Measurements from ENCODE around the gene GALNT7.
A peak's percentile ranks its signal among the peaks of the same experiment; 100 is the strongest.

GALNT7 gene

DNA sequence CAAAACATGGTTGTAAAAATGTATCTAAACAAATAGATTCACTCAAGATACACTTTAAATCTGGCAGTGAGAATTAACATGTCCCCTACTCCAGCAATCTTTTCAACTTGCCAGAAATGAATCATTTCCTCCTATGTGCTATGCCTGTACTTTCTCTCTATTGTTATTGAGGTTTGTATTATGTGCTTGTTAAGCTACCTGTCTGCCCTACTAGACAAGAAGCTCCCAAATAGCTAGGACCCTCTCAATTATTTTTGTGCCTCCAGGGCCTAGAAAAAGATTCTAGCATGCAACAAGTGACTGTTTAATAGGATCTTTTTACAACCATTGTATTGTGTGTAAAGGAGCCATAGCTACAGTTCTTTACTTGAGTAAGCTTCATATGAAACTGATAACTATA is 198.7 kb downstream of the GALNT7 start:
- DNase-seq (ENCODE audit: low read depth): no peak
- TF ChIP-seq, protein P1, sequence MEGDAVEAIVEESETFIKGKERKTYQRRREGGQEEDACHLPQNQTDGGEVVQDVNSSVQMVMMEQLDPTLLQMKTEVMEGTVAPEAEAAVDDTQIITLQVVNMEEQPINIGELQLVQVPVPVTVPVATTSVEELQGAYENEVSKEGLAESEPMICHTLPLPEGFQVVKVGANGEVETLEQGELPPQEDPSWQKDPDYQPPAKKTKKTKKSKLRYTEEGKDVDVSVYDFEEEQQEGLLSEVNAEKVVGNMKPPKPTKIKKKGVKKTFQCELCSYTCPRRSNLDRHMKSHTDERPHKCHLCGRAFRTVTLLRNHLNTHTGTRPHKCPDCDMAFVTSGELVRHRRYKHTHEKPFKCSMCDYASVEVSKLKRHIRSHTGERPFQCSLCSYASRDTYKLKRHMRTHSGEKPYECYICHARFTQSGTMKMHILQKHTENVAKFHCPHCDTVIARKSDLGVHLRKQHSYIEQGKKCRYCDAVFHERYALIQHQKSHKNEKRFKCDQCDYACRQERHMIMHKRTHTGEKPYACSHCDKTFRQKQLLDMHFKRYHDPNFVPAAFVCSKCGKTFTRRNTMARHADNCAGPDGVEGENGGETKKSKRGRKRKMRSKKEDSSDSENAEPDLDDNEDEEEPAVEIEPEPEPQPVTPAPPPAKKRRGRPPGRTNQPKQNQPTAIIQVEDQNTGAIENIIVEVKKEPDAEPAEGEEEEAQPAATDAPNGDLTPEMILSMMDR (IDR thresholded peaks at IDR 0.05; ENCODE audit: low read depth, low read length, missing control alignments): no peak
- no peak overlapping the region for H3K4me3 ChIP-seq (ENCODE audit: low read depth, low read length)
- in situ Hi-C loops (cut with HindIII; ENCODE audit: low sequenced_read_pairs): no loop called here

DNA sequence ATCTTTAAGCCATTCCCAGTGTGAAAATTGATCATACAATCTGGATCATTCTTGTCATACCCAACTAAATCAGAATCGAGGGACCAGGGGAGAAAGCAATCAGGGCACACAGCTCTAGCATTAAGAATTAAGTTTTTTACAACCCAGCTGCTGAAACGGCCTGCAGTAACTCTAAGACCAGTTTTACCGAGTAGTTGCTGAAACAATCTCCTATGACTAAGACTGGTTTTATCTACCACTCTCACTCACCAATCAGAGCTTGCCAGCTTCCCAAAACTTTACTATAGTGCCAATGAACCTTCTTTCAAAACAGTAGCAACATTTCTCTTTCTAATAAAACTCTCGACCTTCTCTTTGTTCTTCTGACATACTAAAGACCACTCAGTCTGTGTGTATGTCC is 199.3 kb downstream of the GALNT7 start:
- H3K4me3 ChIP-seq (ENCODE audit: low read depth, low read length): peak overlapping the region; percentile 25
- in situ Hi-C loops (cut with HindIII; ENCODE audit: low sequenced_read_pairs): no loop called here
- TF ChIP-seq, protein P1 (IDR thresholded peaks at IDR 0.05; ENCODE audit: low read depth, low read length, missing control alignments): no peak
- no peak for DNase-seq (ENCODE audit: low read depth)

DNA sequence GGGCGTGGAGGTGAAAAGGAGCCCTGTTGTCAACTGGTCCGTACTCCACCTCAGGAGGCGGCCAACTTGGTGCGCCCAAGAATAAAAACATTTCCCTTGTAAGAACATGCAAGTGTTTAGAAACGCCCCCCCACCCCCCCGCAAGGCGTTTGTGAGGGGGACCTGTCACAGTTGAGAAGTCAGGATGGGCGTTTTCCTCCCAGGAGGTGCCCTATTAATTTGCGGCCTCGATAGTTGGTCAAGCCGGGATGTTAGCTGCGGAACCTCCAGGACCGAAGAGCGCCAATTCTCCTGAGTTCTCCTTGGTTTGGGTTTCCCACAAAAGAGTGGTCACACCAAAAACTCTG is 201.5 kb downstream of the GALNT7 start:
- H3K4me3 ChIP-seq (ENCODE audit: low read depth, low read length): peak overlapping the region; percentile 95
- TF ChIP-seq, protein P1 (IDR thresholded peaks at IDR 0.05; ENCODE audit: low read depth, low read length, missing control alignments): no peak
- in situ Hi-C loops (cut with HindIII; ENCODE audit: low sequenced_read_pairs): no loop called here
- no peak for DNase-seq (ENCODE audit: low read depth)

DNA sequence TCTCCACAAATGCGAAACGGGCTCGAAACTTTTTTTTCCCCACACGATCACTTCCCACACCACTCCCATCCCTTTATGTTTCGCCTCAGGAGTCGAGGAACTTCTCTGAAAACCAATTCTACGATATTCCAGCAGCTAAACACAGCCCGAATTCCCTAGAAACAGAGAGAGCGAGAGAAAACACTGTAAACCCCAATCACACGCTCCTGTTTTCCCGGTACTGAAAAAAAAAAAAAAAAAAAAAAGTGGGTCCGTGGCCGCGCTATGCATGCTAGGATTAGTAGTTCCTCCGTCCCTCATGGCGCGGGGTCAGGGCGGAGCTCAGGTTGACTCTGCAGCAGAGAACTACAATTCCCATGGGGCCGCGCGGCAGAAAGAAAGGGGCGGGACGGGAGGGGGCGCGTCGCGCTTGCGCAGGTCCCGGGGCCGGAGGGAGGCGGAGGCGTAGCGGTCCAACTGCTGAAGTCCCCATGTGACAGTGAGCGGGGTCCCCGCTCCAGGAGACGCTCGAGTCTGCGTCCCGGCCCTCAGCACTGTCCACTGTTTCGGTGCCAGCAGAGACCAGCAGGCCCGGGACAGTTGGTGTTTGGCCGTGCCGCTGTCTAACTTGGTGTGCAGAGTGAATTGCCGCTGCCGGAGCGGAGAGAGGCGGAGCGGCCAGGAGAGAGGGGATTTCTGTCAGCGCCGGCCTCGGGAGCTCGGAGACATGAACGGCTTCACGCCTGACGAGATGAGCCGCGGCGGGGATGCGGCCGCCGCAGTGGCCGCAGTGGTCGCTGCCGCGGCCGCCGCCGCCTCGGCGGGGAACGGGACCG is 202.1 kb downstream of the GALNT7 start, which contains the start of gene SAP30:
SAP30 (plus strand) TSS at position 478 of the 815 bp plus-strand sequence; CDS start at position 707, 229 bp downstream.
- in situ Hi-C loops (cut with HindIII; ENCODE audit: low sequenced_read_pairs): no loop called here
- DNase-seq (ENCODE audit: low read depth): peak; percentile 95
- TF ChIP-seq, protein P1 (IDR thresholded peaks at IDR 0.05; ENCODE audit: low read depth, low read length, missing control alignments): no peak
- peak within 1 kb of the TSS; percentile 95 for H3K4me3 ChIP-seq (ENCODE audit: low read depth, low read length)

DNA sequence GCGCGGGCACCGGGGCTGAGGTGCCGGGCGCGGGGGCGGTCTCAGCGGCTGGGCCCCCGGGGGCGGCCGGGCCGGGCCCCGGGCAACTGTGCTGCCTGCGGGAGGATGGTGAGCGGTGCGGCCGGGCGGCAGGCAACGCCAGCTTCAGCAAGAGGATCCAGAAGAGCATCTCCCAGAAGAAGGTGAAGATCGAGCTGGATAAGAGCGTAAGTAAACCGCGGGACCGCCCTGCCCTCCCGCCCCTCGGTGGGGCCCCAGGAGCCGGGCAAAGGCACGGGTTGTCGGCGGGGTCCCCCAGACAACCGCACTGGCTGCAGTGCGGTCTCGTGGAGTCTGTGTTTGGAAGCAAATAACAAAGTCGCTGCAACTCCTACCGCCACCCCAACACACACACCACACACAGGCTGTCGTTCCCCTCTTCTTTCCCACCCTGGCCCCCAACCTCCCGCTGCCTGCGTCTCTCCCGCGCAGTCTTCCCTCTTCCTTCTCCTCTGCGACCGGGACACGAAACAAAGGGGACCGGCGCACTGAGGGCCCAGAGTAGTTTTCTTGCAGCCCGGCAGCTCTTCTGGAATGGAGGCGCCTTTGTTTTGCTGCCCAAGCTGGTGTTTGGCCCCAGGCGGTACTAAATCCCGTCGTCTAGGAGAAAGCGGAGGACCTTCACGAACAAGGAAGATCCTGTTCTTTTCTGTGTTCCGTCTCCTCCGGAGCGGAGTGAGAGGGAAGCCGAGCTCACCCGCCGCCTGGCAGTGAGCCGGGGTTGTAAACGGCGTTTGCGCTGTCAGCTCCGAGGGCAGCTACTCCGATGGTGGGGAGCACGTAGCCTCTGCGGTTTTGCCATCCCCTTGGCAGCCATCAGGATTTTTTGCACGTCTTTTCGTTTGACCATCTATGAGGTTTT is 202.9 kb downstream of the GALNT7 start:
- in situ Hi-C loops (cut with HindIII; ENCODE audit: low sequenced_read_pairs): no loop called here
- H3K4me3 ChIP-seq (ENCODE audit: low read depth, low read length): peak overlapping the region; percentile 95

More for the DNA sequence above, 202.9 kb downstream of the GALNT7 start:
- no peak for DNase-seq (ENCODE audit: low read depth)
- TF ChIP-seq, protein P1 (IDR thresholded peaks at IDR 0.05; ENCODE audit: low read depth, low read length, missing control alignments): no peak

Measured in astrocyte of the cerebellum (primary cell).